ENCODE results near the gene PRPF4. TPM values are rescaled to one million over a fixed set of nuclear protein-coding genes. Genes with fewer than 3 reads are reported as not detected.

The PRPF4 gene
- total and polyA plus RNA-seq, 11 donors = 5.1 to 24.6 (median 13.8) TPM

- Histone ChIP-seq H3K9me3 (no peaks in the 10 kb centered on the region), H3K36me3 (peaks cover 0 to 72% (median 67%) of the 10 kb centered on the region in 9 donors), H3K27me3 (no peaks in the 10 kb centered on the region), H3K27ac (no peak overlapping the region), H3K4me1 (peaks cover 4 to 30% (median 16%) of the 10 kb centered on the region in 12 donors), H3K4me3 (no peak overlapping the region)
- DNase-seq = no peak
- ATAC-seq = no peak
- 87 to 94% (median 91%) methylated on average over 4 of the region's 4 CpGs for WGBS, 4 donors
- TF ChIP-seq POLR2A (IDR thresholded peaks at IDR 0.05) (no peak), CTCF (IDR thresholded peaks at IDR 0.05) (no peak)
- intact Hi-C loops (cut with DNase I) = loop anchor here in 9 of 10 donors (10.0 kb wide), 9 partner anchors 54 to 386 kb away; partner anchors contain the start of genes ALAD (in 4 of the 9), FKBP15 (in 3 of the 9), SLC31A1 (in 3 of the 9) and BSPRY (in 1 of the 9)
Measured at GRCh38 chr9:113278840-113279239, 3.4 kb downstream of the PRPF4 start.

- Histone ChIP-seq H3K27me3 (no peaks in the 10 kb centered on the region), H3K4me3 (no peak overlapping the region), H3K4me1 (peaks cover 0 to 15% (median 5%) of the 10 kb centered on the region in 12 donors), H3K36me3 (peaks cover 0 to 97% (median 92%) of the 10 kb centered on the region in 9 donors), H3K9me3 (no peaks in the 10 kb centered on the region), H3K27ac (no peak overlapping the region)
- DNase-seq (no peak), ATAC-seq (no peak)
- intact Hi-C loops (cut with DNase I) = no loop called here
- WGBS, 4 donors = 95 to 97% (median 96%) methylated on average over 4 of the region's 4 CpGs
- TF ChIP-seq CTCF (IDR thresholded peaks at IDR 0.05) = no peak
- TF ChIP-seq POLR2A (IDR thresholded peaks at IDR 0.05) = no peak
Measured at GRCh38 chr9:113281356-113281755, 5.9 kb downstream of the PRPF4 start.

- TF ChIP-seq POLR2A (IDR thresholded peaks at IDR 0.05) = no peak
- no peak for TF ChIP-seq CTCF (IDR thresholded peaks at IDR 0.05)
- Histone ChIP-seq H3K9me3 (no peaks in the 10 kb centered on the region), H3K27ac (peak overlapping the region in 5 of 12 donors; percentile 13 to 39 (median 15)), H3K4me1 (peaks cover 0 to 13% (median 0%) of the 10 kb centered on the region in 12 donors), H3K4me3 (no peak overlapping the region), H3K36me3 (peaks cover 0 to 100% (median 98%) of the 10 kb centered on the region in 9 donors), H3K27me3 (no peaks in the 10 kb centered on the region)
- DNase-seq (no peak), ATAC-seq (peak; percentile 55 to 75 (median 66))
- 82 to 93% (median 85%) methylated on average over 2 of the region's 2 CpGs for whole genome bisulfite sequencing, 4 donors
- intact Hi-C loops (cut with DNase I) = loop anchor here in 1 of 10 donors (5.0 kb wide), 1 partner anchor 97 kb away; no protein-coding TSS in a partner anchor
Measured at GRCh38 chr9:113289091-113289490, 13.6 kb downstream of the PRPF4 start.

- Histone ChIP-seq H3K36me3 (peaks cover 0 to 92% (median 90%) of the 10 kb centered on the region in 9 donors), H3K4me1 (peaks cover 0 to 13% (median 0%) of the 10 kb centered on the region in 12 donors), H3K9me3 (no peaks in the 10 kb centered on the region), H3K4me3 (no peak overlapping the region), H3K27me3 (no peaks in the 10 kb centered on the region), H3K27ac (no peak overlapping the region)
- TF ChIP-seq CTCF (IDR thresholded peaks at IDR 0.05) = no peak
- TF ChIP-seq POLR2A (IDR thresholded peaks at IDR 0.05) = no peak
- ATAC-seq (no peak), DNase-seq (no peak)
- intact Hi-C loops (cut with DNase I) = loop anchor here in 1 of 10 donors (10.0 kb wide), 1 partner anchor 375 kb away; no protein-coding TSS in a partner anchor
- 90 to 97% (median 95%) methylated on average over 6 of the region's 6 CpGs for WGBS, 4 donors
Measured at GRCh38 chr9:113290052-113290607, 14.7 kb downstream of the PRPF4 start.
